ENCODE results near the gene IFITM5.

GRCh38 chr11:294780-295179 is 4.5 kb downstream of the IFITM5 start:
- TF ChIP-seq CTCF (IDR thresholded peaks at IDR 0.05) (no peak), POLR2A (IDR thresholded peaks at IDR 0.05) (no peak), EP300 (IDR thresholded peaks at IDR 0.05) (no peak), POLR2AphosphoS5 (IDR thresholded peaks at IDR 0.05) (no peak)

Measured in sigmoid colon (tissue), 4 donors.